AG09319 (cell line): ENCODE data around the gene COL7A1.

Experiments used
- DNase-seq: peaks from one replicate; pipeline ENCODE4 v3.0.0-alpha.2; 2010; ENCODE audit warnings: low read depth; ENCODE audit errors: extremely low read depth
- TF ChIP-seq, protein P1 (sequence below): IDR thresholded peaks from 2 replicates; pipeline ENCODE4 v1.5.1; 2011; ENCODE audit warnings: low read depth, mild to moderate bottlenecking, inconsistent platforms, low read length, moderate library complexity

The COL7A1 gene

DNA sequence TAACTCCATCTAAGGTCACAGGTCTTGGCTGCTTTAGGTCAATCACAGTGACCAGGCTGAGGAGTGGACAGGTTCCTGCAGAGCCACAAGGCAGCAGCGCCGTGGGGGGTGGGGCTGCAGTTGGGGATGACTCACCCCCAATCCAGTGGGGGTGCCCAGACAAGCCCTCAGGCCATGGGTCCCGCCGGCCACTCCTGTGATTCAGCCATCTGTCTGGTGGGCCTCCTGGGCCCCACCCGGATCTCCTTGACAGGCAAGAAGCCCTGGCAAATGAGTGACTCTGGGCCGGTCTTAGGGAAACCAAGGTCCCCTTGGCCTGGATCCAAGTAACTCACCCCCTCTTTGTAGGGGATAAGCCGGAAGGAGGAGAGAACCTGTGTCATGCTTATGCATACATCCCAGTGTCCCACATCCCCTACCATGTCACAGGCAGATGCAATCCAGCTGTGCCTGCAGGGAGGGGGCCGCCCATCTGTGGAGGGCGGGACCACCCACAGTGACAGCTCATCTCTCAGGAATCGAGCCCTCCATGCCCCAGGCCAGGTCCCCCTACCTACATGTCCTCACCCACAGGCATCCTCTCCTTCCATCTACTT, 495 bp upstream of the COL7A1 start:
- TF ChIP-seq, protein P1, sequence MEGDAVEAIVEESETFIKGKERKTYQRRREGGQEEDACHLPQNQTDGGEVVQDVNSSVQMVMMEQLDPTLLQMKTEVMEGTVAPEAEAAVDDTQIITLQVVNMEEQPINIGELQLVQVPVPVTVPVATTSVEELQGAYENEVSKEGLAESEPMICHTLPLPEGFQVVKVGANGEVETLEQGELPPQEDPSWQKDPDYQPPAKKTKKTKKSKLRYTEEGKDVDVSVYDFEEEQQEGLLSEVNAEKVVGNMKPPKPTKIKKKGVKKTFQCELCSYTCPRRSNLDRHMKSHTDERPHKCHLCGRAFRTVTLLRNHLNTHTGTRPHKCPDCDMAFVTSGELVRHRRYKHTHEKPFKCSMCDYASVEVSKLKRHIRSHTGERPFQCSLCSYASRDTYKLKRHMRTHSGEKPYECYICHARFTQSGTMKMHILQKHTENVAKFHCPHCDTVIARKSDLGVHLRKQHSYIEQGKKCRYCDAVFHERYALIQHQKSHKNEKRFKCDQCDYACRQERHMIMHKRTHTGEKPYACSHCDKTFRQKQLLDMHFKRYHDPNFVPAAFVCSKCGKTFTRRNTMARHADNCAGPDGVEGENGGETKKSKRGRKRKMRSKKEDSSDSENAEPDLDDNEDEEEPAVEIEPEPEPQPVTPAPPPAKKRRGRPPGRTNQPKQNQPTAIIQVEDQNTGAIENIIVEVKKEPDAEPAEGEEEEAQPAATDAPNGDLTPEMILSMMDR = no peak
- DNase-seq = peak; percentile 59

DNA sequence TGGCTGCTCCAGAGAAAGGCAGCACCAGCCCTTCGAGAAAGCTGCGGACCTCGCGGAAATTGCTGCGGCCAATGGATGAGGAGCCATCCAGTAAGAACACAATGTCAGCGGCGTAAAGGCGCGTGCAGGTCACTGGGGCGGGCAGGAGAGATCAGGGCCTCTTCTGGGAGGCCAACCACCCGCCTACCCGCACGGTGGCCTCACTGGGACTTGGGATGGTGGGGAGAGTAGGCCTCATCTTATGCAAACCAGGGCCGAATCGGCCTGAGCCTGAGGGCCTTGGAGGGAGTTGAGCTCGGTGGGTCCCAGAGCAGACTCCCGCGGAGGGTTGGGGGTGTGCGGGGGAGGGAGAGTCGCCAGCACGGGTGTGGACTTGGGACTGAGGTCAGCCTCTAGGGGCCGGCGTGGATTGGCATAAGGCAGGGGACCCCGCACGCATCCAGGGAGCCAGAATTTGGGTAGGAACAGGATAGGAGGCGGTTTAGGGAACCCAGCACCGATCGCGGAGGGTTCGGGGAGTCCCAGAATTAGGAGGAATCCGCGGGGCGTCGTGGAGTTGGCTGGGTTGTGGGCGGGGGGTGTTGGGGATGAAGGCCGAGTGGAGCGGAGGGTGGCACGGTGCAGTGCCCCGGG, 596 bp downstream of the COL7A1 start:
- TF ChIP-seq, protein P1 = no peak
- no peak for DNase-seq

DNA sequence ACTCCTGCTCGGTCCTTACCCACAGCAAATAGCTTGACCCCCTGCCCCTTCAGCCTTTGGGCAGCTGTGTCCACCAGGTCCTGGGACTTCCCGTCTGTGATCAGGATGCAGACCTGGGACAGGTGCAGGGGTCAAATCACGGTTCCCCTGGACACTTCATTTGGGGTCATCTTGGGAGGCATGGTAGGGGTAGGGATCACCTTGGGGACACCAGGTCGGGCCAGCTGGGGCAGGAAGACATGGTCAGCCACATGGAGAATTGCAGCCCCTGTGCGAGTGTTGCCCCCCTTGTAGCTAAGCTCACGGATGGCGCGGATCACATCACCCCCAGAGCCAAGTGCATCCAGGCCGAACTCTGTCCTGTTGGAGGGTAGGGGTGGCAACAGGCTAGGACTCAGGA, 1.8 kb downstream of the COL7A1 start:
- TF ChIP-seq, protein P1 = no peak
- DNase-seq = no peak

DNA sequence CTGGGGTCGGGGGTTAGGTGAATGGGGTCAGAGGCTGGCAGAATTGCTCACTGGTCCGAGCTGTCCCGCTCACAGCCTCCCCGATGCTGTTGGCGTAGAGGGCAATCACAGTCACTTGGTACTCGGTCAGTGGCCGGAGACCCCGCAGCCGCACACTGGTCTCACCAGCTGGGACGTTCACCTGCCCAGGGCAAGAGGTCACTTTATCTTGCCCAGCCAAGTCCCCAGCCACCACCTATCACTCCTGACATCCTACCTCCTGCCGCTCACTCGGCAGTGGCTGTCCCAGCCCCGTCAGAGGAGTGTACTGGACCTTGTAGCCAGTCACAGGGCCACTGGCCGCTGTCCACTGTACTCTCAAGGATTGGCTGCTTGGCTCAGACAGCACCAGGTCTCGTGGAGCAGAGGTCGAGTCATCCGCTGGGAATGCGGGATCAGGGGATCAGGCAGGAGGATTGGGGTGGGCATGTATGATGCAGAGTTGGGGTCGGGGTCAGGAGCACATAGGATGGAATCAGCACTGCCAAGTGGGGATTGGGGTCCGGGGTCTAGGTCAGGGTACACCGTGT, 2.5 kb downstream of the COL7A1 start:
- DNase-seq = no peak
- TF ChIP-seq, protein P1 = no peak

DNA sequence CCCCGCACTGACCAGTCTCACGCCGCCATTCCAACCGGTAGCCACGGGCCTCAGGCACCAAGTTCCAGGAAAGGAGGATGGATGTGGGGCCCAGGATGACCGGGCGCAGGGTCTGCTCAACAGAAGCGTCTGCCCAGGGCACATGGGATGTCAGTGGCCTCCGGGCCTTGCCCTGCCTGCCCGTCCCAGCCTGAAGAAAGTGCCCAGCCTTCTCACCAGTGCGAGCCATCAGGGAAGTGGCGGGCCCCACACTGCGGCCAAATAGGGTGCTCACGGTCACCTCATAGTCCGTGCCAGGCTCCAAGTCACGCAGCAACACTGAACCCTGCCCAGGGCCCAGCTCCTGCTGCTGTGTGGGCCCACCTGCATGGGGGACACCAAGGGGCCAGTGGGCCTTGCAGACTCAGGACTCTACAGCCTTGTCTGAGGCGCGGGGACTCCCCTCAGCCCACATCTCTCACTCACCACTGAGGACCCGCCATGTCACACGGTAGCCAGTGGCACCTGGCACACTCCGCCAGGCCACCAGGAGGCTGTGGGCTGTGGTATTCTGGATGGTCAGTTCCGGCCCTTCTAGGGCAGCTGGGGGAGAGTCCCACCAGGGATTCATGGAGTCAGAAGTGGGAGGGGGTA, 3.1 kb downstream of the COL7A1 start:
- no peak for DNase-seq
- TF ChIP-seq, protein P1 = no peak

DNA sequence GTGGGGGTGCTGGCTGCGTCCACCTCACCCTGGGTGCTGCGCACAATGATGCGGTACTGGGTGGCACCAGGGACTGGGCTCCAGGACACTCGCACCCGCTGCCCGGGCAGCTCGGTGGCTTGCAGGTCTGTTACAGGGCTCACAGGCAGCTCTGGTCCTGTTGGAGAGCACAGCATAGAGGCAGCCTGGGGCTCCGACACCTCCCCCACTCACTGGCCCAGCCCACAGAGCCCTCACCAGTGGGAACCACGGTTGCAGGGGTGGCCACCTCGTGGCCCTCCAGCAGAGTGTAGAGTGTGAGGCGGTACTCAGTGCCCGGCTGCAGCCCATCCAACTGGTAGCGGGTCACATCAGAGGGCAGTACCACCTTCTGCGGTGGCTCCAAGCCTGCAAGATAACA, 3.7 kb downstream of the COL7A1 start:
- TF ChIP-seq, protein P1 = no peak
- DNase-seq = no peak

DNA sequence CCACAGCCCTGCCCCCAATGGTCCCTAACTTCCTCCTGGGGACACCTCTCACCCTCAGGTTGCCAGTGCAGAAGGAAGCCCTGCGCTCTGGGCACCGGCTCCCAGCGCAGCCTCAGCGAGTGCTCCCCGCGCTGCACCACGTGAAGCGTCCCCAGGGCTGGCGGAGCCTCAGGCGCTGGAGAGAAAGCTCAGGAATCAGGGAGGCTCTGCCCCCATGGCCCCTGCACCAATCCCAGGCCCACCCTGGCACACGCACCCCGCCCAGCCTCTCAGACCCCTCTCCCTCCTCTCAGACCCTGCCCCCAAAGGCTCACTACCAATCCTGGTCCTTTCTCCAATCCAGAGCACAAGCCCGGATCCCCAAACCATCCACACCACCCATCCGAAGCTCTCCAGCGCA, 6.9 kb downstream of the COL7A1 start:
- DNase-seq = no peak
- TF ChIP-seq, protein P1 = no peak
